GM19099 (cell line): ENCODE data around the gene TNP2.

Experiments
- POLR2A ChIP-seq: IDR thresholded peaks from 3 replicates; pipeline ENCODE4 v1.6.1; 2011; ENCODE audit warnings: low read depth; ENCODE audit not compliant: insufficient read length; ENCODE audit errors: extremely low read depth

TNP2 gene

GRCh38 chr16:11303405-11304138 lies 34.4 kb upstream of the TNP2 start:
- TF ChIP-seq POLR2A: no peak

GRCh38 chr16:11302977-11303376 lies 33.9 kb upstream of the TNP2 start:
- TF ChIP-seq POLR2A: no peak

DNA sequence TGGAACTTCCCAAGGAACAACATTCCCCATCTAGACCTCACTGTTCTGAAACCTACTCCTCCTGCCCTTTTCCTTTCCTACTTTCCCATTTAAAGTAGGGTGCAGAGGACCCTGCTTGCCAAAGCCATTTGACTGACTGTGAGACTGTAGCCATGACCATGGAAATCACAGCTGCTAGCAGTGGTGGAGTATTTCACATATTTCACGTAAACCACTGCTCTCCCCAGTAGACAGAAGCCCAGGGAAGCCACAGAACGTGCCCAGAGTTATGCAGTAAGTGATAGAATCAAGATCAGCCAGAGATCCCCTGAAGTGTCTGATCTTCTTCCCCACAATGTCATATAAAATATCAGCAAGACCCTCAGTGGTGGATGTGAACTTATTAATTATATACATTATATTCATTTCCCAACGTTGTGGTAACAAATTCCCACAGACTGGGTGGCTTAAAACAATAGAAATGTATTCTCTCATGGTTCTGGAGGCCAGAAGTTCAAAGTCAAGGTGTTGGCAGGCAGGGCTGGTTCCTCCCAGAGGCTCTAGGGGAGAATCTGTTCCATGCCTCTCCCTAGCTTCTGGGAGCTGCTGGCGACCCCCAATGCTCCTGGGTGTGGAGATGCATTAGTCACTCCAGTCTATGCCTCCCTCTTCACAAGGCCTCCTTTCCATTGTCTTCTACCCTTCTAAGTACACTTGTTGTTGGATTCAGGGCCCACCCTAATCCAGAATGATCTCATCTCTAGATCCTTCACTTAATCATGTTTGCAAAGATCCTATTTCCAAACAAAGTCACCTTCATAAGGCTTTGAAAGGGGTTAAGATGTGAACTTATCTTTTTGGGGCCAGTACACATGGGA lies 32.7 kb upstream of the TNP2 start:
- TF ChIP-seq POLR2A: no peak

DNA sequence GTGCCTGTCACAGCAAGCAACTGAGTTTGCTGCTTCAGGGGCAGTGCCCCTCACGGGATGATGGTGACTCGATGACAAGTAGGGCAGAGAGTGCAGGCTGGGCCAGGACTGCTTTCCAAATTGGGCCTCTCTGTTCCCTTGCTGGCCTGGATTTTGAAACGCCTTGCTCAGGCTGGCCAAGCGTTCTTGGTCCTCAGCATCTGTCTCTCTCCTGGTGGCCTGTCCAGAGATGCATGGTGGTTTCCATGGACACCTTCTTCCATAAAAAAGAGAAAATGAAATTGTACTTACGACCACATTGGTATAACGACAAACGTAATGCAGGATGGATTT lies 31.4 kb upstream of the TNP2 start:
- no peak for TF ChIP-seq POLR2A

GRCh38 chr16:11299865-11300559 lies 30.9 kb upstream of the TNP2 start:
- no peak for TF ChIP-seq POLR2A

DNA sequence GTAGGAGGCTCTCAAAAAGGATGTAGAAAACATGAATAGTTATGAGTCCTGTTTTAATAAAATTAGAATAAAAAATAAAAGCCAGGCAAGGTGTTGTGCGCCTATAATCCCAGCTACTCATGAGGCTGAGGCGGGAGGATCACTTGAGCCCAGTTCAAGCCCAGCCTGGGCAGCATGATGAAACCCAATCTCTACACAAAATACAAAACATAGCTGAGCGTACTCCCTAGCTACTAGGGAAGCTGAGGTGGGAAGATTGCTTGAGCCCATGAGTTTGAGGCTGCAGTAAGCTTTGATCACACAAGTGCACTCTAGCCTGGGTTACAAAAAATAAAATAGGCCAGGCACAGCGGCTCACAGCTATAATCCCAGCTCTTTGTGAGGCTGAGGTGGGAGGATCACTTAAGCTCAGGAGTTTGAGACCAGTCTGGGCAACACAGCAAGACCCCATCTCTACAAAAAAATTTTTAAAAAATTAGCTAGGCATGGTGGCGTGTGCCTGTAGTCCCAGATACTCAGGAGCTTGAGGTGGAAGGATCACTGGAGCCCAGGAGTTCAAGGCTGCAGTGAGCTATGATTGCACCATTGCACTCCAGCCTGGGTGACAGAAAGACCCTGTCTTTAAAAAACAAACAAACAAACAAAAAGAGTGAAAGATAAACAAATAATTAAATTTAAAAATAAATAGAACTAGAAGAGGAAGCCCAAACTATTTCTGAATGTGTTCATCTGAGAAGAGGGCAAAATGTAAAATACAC lies 29.2 kb upstream of the TNP2 start:
- no peak for TF ChIP-seq POLR2A

DNA sequence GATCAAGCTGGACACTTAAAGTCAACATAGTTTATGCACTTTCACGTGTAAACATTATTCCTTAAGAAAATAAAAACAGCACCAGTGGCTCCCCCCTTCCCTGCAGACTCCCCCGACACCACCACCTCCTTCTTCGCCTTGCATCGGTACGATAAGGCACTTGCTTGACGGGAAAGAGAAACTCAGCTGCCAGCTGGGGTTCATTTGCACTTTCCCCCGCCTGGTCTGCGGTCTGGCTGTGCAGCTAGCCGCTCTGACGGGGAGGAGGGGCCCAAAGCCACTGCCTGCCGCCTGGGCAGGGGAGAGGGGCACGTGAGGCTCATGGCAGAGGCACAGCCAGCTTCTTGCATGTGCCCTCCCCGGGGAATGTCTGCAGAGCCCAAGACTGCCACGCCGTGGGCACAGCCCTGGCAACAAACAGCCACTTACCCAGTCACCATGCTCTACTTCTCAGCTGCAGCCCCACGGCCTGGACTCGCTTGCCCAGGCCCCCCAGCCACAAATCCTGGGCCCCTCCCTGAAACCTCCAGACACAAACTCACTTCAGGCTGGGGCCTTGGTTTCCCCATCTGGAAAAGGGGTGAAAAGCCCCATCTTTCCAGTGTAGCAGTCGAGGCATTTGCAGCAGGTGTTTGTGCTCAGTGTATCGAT lies 28.5 kb upstream of the TNP2 start:
- TF ChIP-seq POLR2A: peak; percentile 25

DNA sequence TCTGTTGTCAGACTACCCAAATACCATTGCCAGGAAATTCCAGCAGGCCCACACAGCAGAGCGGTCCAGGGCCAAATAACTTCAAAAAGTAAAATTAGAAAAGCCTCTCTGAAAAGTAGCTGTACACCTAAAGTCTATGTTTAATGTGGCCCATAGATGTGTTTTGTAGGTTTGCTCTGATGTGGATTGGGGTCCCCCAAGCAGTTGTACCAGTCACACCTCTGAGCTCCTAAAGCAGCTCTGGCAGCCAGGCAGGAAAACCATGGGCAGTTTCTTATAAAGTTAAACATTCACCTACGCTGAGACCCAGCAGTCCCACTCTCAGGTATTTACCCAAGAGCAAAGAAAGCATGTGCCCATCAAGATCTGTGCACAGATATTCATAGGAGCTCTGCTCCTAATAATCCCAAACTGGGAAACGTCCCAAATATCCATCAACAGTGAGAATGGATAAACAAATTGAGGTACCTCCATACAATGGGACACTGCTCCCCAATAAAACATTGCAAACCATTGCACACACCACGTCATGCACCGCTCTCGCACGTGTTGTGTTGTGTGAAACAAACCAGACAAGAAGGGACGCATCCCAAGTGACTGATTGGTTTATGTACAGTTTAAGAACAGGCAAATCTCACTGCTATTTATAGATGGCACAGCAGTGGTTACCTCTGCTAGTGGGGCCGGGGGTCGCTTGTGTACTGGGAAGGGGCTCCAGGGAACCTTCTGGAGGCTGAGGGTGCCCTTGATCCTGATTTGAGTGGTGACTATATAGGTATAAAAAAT lies 27.8 kb upstream of the TNP2 start:
- no peak for TF ChIP-seq POLR2A

- no peak for TF ChIP-seq POLR2A
These were observed 27.2 kb upstream of the TNP2 start for GRCh38 chr16:11296351-11296705.

DNA sequence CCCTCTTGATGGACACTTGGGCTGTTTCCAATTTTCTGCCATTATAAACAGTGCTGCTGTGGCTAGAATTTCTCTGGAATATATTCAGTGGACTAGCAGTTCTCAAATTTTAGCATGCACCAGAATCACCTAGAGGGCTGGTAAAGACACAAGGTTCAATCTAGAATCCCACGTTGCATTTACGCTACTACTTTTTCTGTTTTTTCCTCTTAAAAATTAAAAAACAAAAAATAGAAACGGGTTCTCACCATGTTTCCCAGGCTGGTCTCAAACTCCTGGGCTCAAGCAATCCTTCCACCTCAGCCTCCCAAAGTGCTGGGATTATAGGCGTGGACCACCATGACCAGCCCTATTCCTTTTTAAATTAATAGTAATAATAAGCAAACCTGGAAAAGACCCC lies 26.5 kb upstream of the TNP2 start:
- no peak for TF ChIP-seq POLR2A

DNA sequence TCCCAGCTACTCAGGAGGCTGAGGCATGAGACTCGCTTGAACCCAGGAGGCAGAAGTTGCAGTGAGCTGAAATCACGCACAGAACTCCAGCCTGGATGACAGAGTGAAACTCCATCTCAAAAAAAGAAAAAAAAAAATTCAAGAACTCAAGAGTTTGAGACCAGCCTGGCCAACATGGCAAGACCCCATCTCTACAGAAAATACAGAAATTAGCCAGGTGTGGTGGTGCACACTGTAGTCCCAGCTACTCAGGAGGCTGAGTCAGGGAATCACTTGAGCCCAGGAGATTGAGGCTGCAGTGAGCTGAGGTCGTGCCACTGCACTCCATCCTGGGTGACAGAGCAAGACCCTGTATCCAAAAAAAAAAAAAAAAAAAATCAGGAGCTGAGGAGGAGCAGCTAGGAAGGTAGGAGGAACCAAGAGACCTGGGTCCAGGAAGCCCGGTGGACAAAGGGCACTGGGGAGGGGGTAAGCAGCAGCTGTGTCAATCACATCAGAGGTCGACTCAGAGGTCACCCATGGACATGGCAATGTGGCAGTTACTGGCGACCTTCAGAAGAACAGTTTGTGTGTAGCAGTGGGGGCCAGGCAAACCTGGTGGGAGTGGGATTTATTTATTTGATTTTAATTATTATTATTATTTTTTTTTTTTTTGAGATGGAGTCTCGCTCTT lies 23.1 kb upstream of the TNP2 start:
- no peak for TF ChIP-seq POLR2A

GRCh38 chr16:11291091-11291703 lies 22.1 kb upstream of the TNP2 start:
- TF ChIP-seq POLR2A: no peak
